ENCODE data around the gene SPAG6.
A peak's percentile ranks its signal among the peaks of the same experiment; 100 is the strongest.
"Not testable (repeated sequence)": the region's sequence is repeated elsewhere in the genome, so short reads cannot be mapped to it uniquely, and the experiment has no call there.

The SPAG6 gene

GRCh38 chr10:22345301-22346095 is at the start of gene SPAG6:
Gene SPAG6 (plus strand): TSS chr10:22345496. CDS start chr10:22345612, 116 bp downstream.
- peak; percentile 56 for DNase-seq

GRCh38 chr10:22301193-22301592 is 44.1 kb upstream of the SPAG6 start:
- no peak for DNase-seq

DNA sequence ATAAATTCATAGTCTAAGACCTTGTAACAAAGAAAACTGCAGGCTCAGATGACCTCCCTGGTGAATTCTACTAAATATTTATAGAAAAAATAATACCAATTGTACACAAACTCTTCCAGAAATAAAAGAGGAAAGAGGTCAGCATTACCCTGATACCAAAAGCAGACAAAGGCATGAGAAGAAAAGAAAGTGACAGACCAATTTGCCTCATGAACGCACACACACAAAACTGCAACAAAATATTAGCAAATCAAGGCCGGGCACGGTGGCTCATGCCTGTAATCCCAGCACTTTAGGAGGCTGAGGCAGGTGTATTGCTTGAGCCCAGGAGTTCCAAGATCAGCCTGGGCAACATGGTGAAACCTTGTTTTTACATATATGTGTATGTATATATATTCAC is 41.8 kb upstream of the SPAG6 start:
- no peak for DNase-seq

- no peak for DNase-seq
These were observed 39.6 kb upstream of the SPAG6 start for GRCh38 chr10:22305721-22306120.

- no peak for DNase-seq
These were observed 36.9 kb upstream of the SPAG6 start for GRCh38 chr10:22308390-22308789.

- no peak for DNase-seq
These were observed 35.9 kb upstream of the SPAG6 start for GRCh38 chr10:22309180-22310000.

DNA sequence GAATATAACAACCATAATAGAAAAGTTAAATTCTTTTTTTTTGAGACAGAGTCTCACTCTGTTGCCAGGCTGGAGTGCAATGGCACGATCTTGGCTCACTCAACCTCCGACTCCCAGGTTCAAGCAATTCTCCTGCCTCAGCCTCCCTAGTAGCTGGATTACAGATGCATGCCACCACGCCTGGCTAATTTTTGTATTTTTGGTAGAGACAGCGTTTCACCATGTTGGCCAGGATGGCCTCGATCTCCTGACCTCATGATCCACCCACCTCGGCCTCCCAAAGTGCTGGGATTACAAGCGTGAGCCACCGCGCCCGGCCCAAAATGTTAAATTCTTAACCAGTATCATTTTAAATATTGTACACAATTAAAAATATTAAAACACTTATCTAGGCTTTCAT is 35.3 kb upstream of the SPAG6 start:
- not testable (repeated sequence) for DNase-seq

DNA sequence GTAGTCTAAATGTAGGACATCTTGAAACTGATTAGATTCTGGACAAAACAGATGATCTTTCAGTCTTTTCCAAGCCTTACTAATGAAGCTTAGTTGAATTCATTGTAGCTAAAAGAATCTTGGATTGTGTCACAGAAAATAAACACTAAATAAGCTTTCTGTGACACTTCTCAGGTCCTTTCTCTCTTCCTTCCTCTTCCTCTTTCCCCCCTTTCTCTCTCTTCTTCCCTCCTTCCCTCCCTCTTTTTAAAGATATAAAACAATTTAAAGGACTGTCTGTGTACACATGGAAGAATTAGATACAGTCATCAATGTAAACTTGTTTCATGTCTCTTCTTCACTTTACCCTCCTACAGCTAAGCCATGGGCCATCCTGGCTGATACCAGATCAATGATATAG is 34.4 kb upstream of the SPAG6 start:
- no peak for DNase-seq

GRCh38 chr10:22314852-22315251 is 30.4 kb upstream of the SPAG6 start:
- no peak for DNase-seq

- DNase-seq, result no peak
These were observed 29.6 kb upstream of the SPAG6 start for GRCh38 chr10:22315455-22316285.

DNA sequence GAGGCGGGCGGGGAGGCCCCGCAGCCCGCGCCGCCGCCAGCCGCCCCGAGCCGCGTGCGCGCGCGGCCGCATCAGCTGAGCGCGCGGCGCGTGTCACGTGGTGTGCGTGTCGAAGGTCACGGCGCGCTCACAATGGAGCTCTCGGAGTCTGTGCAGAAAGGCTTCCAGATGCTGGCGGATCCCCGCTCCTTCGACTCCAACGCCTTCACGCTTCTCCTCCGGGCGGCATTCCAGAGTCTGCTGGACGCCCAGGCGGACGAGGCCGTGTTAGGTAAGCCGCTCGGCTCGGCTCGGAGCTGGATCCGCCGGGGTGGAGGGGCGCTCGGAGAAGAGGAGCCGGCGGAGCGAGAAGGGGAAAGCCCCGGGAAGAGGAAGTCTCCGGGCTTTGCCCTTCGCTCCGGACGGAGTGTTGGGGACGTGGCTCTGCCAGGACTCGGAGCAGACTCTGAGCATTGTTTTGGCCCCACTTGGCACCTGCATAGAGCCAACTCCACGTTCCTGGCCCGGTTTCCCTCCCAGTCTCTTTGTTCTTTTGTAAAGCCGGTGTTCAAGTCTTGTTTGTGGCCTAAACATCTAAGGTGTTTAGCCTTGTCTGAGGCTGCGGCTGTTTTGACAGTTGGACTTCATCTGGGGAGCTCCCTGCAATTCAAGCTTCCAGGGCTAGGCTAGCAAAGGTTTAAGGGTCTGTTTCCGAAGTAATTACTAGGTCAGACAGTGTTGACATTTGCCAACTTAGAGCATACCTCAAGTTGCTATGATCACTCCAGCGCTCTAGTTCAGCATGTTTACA is 28.8 kb upstream of the SPAG6 start, which contains the start of gene COMMD3:
TSS of gene COMMD3 (plus strand) at position 103 of the 790 bp plus-strand sequence. CDS start at position 133, 30 bp downstream.
- peak; percentile 91 for DNase-seq

- DNase-seq, result no peak
These were observed 28.3 kb upstream of the SPAG6 start for GRCh38 chr10:22317076-22317370.

- no peak for DNase-seq
These were observed 27.3 kb upstream of the SPAG6 start for GRCh38 chr10:22317771-22318565.

GRCh38 chr10:22318772-22319171 is 26.5 kb upstream of the SPAG6 start:
- no peak for DNase-seq

DNA sequence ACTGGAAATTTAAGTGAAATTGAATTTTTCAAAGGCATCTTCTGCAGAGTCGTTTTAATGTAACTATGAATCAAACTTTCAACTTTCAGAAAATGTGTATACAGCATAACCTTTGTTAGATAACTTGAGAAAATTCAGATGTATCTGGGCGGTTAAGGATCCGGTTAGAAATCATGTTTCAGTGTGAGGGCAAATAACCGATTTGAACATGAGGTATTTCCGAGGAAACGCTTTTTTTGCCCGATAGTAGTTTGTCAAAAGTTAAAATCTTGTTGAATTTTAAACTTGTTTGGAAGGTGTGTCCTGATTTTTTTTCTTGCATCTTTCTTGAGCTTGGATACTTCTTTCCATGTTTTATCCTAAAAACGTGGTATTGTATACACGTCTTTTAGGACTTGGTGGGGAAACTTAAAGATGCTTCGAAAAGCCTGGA is 25.7 kb upstream of the SPAG6 start:
- DNase-seq, result no peak

DNA sequence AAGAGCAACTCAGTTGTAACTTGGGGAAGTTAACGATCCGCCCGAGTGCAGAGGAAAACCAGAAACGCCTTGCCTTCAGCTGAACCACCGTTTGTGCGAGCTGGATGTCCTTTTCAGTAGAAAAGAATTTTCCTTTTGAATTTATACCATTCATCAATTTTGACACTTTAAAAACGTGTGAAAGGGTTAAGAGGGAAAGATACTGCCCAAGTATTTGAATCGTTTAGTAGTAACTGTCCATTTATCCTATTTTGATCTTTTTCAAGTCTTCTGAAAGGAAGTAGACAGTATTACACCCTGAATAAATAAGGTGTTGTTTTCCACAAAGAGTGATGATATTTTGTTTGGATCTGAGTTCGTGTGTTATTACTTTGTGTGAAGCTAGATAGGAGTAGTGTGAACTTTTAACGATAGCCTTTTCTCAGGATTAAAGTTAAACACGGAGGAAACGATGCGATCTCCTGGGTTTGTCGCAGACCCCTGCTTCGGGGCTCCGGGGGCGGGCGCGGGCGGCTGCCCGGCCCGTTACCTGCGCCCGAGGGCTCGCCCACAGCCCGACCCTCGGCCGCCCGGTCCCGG is 25.2 kb upstream of the SPAG6 start:
- no peak for DNase-seq

- DNase-seq, result peak; percentile 97
These were observed 24.6 kb upstream of the SPAG6 start, which contains the start of gene BMI1 for GRCh38 chr10:22320591-22321155. Gene BMI1 (plus strand): TSS chr10:22321099. CDS start chr10:22326450, 5,351 bp downstream.

DNA sequence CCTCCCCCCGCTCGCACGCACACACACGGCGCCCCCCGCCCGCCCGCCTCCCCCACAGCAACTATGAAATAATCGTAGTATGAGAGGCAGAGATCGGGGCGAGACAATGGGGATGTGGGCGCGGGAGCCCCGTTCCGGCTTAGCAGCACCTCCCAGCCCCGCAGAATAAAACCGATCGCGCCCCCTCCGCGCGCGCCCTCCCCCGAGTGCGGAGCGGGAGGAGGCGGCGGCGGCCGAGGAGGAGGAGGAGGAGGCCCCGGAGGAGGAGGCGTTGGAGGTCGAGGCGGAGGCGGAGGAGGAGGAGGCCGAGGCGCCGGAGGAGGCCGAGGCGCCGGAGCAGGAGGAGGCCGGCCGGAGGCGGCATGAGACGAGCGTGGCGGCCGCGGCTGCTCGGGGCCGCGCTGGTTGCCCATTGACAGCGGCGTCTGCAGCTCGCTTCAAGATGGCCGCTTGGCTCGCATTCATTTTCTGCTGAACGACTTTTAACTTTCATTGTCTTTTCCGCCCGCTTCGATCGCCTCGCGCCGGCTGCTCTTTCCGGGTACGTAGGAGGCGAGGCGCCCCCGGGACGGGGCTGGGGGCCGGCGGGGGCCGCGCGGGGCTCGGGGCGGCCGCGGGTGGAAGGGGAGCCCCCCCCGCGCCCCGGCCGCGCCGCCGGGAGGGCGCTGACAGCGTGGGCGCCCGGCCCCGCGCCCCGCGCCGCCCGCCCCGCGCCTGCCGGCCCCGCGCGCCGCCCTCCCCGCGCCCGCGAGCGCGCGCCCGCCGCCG is 24.0 kb upstream of the SPAG6 start:
- DNase-seq, result peak; percentile 81

- DNase-seq, result peak; percentile 68
These were observed 23.2 kb upstream of the SPAG6 start for GRCh38 chr10:22321924-22322640.

Measured in left hindlimb (tissue), 1 donor.